K562 (cell line): ENCODE measurements around the gene ZCCHC24. TPM values are rescaled to one million over a fixed set of nuclear protein-coding genes. Genes with fewer than 3 reads are reported as not detected.

Source experiments
- ATAC-seq: fragments of 200-7000 bp; cut with Tn5 transposase; 3 replicates; pipeline ENCODE4 v1.9.1; 2020; ENCODE audit warnings: moderate library complexity
- BruUV-seq: library from RNA; stranded (reverse); fragments of 400-500 nt; replicated peaks from 2 replicates; lab custom pipeline; 2021; lab: Mats Ljungman, UMichigan
- CTCF ChIA-PET: fragments of 300-600 bp; formaldehyde crosslinking; extraction: SDS; loops from one replicate; lab custom pipeline; 2021; ENCODE audit warnings: low intra/inter-chr PET ratio; lab: Yijun Ruan, JAX
- POLR2A ChIA-PET: fragments of 300-600, 350-650 bp; sonication (Branson Sonifier 250); formaldehyde crosslinking; extraction: SDS; loops from one replicate; lab custom pipeline; 2021; ENCODE audit warnings: antibody characterized with exemption, inconsistent platforms; lab: Yijun Ruan, JAX
- DNase-seq, 4 experiments: peaks; one replicate each; pipeline versions ENCODE4 v3.0.0 to v3.0.0-alpha.2; 2011 to 2018; ENCODE audit warnings: low spot score in 3 of 4, mixed read lengths in 3 of 4; ENCODE audit errors: extremely low read depth in 1 of 4
- FAIRE-seq: peaks from 2 replicates; lab custom pipeline; 2011; peaks lifted over from hg19 to GRCh38; lab: Jason Lieb, UNC
- H2AFZ ChIP-seq: 2 replicates; pipeline ENCODE4 v1.6.0; 2011; ENCODE audit warnings: low read depth, low read length, control low read depth, inconsistent platforms
- H3K27ac ChIP-seq: fragments of 200-600 bp; 3 replicates; pipeline ENCODE4 v1.8.0; 2011; ENCODE audit warnings: low read depth, mild to moderate bottlenecking, control low read depth, inconsistent platforms, low read length, moderate library complexity, mixed read lengths; ENCODE audit errors: extremely low read depth
- H3K27me3 ChIP-seq, 2 experiments: fragments of 300-600 bp in 1 of 2; 2 replicates in 1 of 2; 3 replicates in 1 of 2; pipeline versions ENCODE4 v1.6.0 to v1.8.0; 2011; ENCODE audit warnings: inconsistent platforms in 2 of 2, low read length in 2 of 2, mild to moderate bottlenecking in 1 of 2, mixed read lengths in 1 of 2, moderate library complexity in 1 of 2; ENCODE audit not compliant: control insufficient read depth in 2 of 2, insufficient read depth in 2 of 2
- H3K36me3 ChIP-seq: fragments of 300-600 bp; 3 replicates; pipeline ENCODE4 v1.8.0; 2011; ENCODE audit warnings: mild to moderate bottlenecking, low read length, inconsistent platforms; ENCODE audit not compliant: control insufficient read depth, insufficient read depth
- H3K4me1 ChIP-seq, 2 experiments: fragments of 200-600 bp in 1 of 2; replicated peaks in 1 of 2; 2 replicates in 1 of 2; 3 replicates in 1 of 2; pipeline versions ENCODE4 v1.5.1 to v1.8.0; 2011; ENCODE audit warnings: inconsistent platforms in 2 of 2, low read length in 2 of 2, mild to moderate bottlenecking in 1 of 2, mixed read lengths in 1 of 2, moderate library complexity in 1 of 2; ENCODE audit not compliant: control insufficient read depth in 2 of 2, insufficient read depth in 2 of 2
- H3K4me2 ChIP-seq: 2 replicates; pipeline ENCODE4 v1.6.1; 2011; ENCODE audit warnings: low read length, control low read depth, inconsistent platforms, mixed read lengths; ENCODE audit not compliant: insufficient read depth
- H3K4me3 ChIP-seq: fragments of 200-600 bp; sonication (generic), shearing (Covaris generic); 2 replicates; pipeline ENCODE4 v1.5.1; 2016; ENCODE audit warnings: control low read depth, inconsistent platforms
- H3K79me2 ChIP-seq: fragments of 200-600 bp; 3 replicates; pipeline ENCODE4 v1.8.0; 2011; ENCODE audit warnings: low read length, inconsistent platforms; ENCODE audit not compliant: control insufficient read depth, insufficient read depth
- H3K9ac ChIP-seq, 2 experiments: 2 replicates each; pipeline versions ENCODE4 v1.6.0 to v1.6.1; 2011; ENCODE audit warnings: low read depth in 2 of 2, low read length in 2 of 2, control low read depth in 1 of 2, inconsistent platforms in 1 of 2, mild to moderate bottlenecking in 1 of 2, mixed read lengths in 1 of 2; ENCODE audit not compliant: insufficient read depth in 1 of 2
- H3K9me1 ChIP-seq: one replicate; pipeline ENCODE4 v1.6.0; 2011; ENCODE audit warnings: inconsistent platforms, mild to moderate bottlenecking, low read length, moderate library complexity; ENCODE audit not compliant: control insufficient read depth, insufficient read depth
- H3K9me3 ChIP-seq: replicated peaks from 2 replicates; pipeline ENCODE4 v1.5.1; 2011; ENCODE audit warnings: low read depth, low read length, inconsistent platforms; ENCODE audit not compliant: control insufficient read depth, insufficient read depth
- H4K20me1 ChIP-seq: replicated peaks from 2 replicates; pipeline ENCODE4 v1.6.1; 2011; ENCODE audit warnings: low read length, inconsistent platforms, mixed read lengths; ENCODE audit not compliant: control insufficient read depth, insufficient read depth
- ATF3 ChIP-seq, 2 experiments: fragments of 450-650 bp in 1 of 2; sonication (generic) in 1 of 2; formaldehyde crosslinking in 1 of 2; IDR thresholded peaks in 1 of 2; conservative IDR thresholded peaks in 1 of 2; 2 replicates each; pipeline versions ENCODE4 v1.6.1 to v1.8.1; 2016 to 2023; ENCODE audit warnings: mild to moderate bottlenecking in 2 of 2, moderate library complexity in 2 of 2, inconsistent platforms in 1 of 2, missing genetic modification reagents in 1 of 2
- BCOR ChIP-seq: fragments of 450-650 bp; IDR thresholded peaks from 2 replicates; pipeline ENCODE4 v1.6.1; 2016
- CEBPG ChIP-seq, 3 experiments: fragments of 200-800 bp in 1 of 3; sonication (Bioruptor generic) in 1 of 3; sonication (generic) in 1 of 3; formaldehyde crosslinking in 1 of 3; IDR thresholded peaks in 2 of 3; conservative IDR thresholded peaks in 1 of 3; 2 replicates each; pipeline versions ENCODE4 v1.6.1 to v1.8.0; 2016 to 2022; ENCODE audit warnings: missing compliant biosample characterization in 2 of 3, missing genetic modification characterization in 2 of 3, mild to moderate bottlenecking in 1 of 3, missing genetic modification reagents in 1 of 3
- FOSL1 ChIP-seq: fragments of 200-800 bp; sonication (Bioruptor generic); conservative IDR thresholded peaks from 2 replicates; pipeline ENCODE4 v1.6.1; 2016; ENCODE audit warnings: missing genetic modification characterization, missing compliant biosample characterization
- NR2C1 ChIP-seq, 2 experiments: fragments of 450-650 bp; IDR thresholded peaks; 2 replicates each; pipeline ENCODE4 v1.6.1; 2017; ENCODE audit warnings: mild to moderate bottlenecking in 2 of 2, antibody characterized with exemption in 1 of 2, inconsistent platforms in 1 of 2, missing compliant biosample characterization in 1 of 2, missing genetic modification characterization in 1 of 2
- RBM25 ChIP-seq: fragments of 200-400 bp; formaldehyde crosslinking; IDR thresholded peaks from 2 replicates; pipeline ENCODE4 v1.6.1; 2018; ENCODE audit warnings: low read length, low read depth, moderate library complexity; ENCODE audit not compliant: severe bottlenecking
- RFX5 ChIP-seq: IDR thresholded peaks from 2 replicates; pipeline ENCODE4 v1.6.1; 2011; ENCODE audit warnings: low read depth, mild to moderate bottlenecking, improper control_type of control experiment, low read length
- THAP12 ChIP-seq: fragments of 250-450 bp; sonication (Bioruptor Pico); IDR thresholded peaks from 2 replicates; pipeline ENCODE4 v1.9.0; 2021; ENCODE audit warnings: mild to moderate bottlenecking, inconsistent platforms
- ZBTB5 ChIP-seq: fragments of 450-650 bp; IDR thresholded peaks from 2 replicates; pipeline ENCODE4 v1.6.1; 2017; ENCODE audit warnings: antibody characterized with exemption
- ZFP36 ChIP-seq: fragments of 150-350 bp; IDR thresholded peaks from 2 replicates; pipeline ENCODE4 v1.6.1; 2018; ENCODE audit warnings: low read length, low read depth; ENCODE audit not compliant: partially characterized antibody
- ZNF212 ChIP-seq: fragments of 450-650 bp; formaldehyde crosslinking; IDR thresholded peaks from 2 replicates; pipeline ENCODE4 v1.4.0; 2020; ENCODE audit warnings: mild to moderate bottlenecking
- ZNF253 ChIP-seq: fragments of 250-450 bp; sonication (Bioruptor Pico); conservative IDR thresholded peaks from 2 replicates; pipeline ENCODE4 v1.6.1; 2021; ENCODE audit warnings: mild to moderate bottlenecking
- WGBS: fragments of 100-300 bp; shearing (Covaris generic); methylation state at CpG from one replicate; pipeline ENCODE4 v1.1.6; 2016; ENCODE audit warnings: low coverage, mixed read lengths; ENCODE audit not compliant: insufficient coverage; ENCODE audit errors: missing lambda C conversion rate; 5-methylcytosine and 5-hydroxymethylcytosine counted together
- in situ Hi-C: fragments of 300-500 bp; cut with MboI; formaldehyde crosslinking; loops from 4 replicates; pipeline ENCODE4 v1.15.0; 2018; ENCODE audit warnings: inconsistent platforms, mixed read lengths
- intact Hi-C: fragments of 100-400 bp; cut with micrococcal nuclease; formaldehyde crosslinking; loops from 2 replicates; pipeline ENCODE4 v1.14.2; 2022
- polyA plus RNA-seq, 8 experiments: library from polyadenylated mRNA; depleted of rRNA in 4 of 8; stranded (reverse) in 5 of 8; unstranded in 3 of 8; fragments of >200 nt; fragmentation: Nextera tagmentation in 2 of 8; fragmentation: Illumina TruSeq in 1 of 8; extraction: Ambion mirVana in 2 of 8; extraction: Trizol in 1 of 8; gene quantifications; 2 replicates each; pipeline versions ENCODE4 v1.2.1 to v1.2.3, GENCODE V29; 2011 to 2014; ENCODE audit warnings: inconsistent platforms in 1 of 8, missing spikeins in 1 of 8
- total RNA-seq, 7 experiments: library from RNA; depleted of rRNA in 6 of 7; stranded (reverse); fragments of >200 nt in 6 of 7; fragmentation: Illumina TruSeq in 2 of 7; extraction: Trizol in 2 of 7; gene quantifications; 2 replicates each; pipeline versions ENCODE4 v1.2.1 to v1.2.3, GENCODE V29; 2011 to 2021; ENCODE audit warnings: low replicate concordance in 1 of 7

ZCCHC24 gene
- total and polyA plus RNA-seq, 9 of the 15 experiments (the other 6 are each of a cell fraction or from before 2014, with no cell fraction given) = 0.84 to 11.0 (median 4.6) TPM

- intact Hi-C loops = no loop called here
- H3K79me2 ChIP-seq = no peaks in the 10 kb centered on the region
- no TSS peak for BruUV-seq
- H4K20me1 ChIP-seq = peaks cover 32% of the 10 kb centered on the region
- peaks cover 25 to 38% of the 10 kb centered on the region in 2 experiments for H3K4me1 ChIP-seq
- no peak overlapping the region for H3K9ac ChIP-seq
- no peaks in the 10 kb centered on the region for H3K27me3 ChIP-seq
- no peaks in the 10 kb centered on the region for H3K9me3 ChIP-seq
- H2AFZ ChIP-seq = no peak overlapping the region
- ATAC-seq (no peak), DNase-seq (no peak), FAIRE-seq (no peak)
- in situ Hi-C loops = no loop called here
- H3K9me1 ChIP-seq = peaks cover 15% of the 10 kb centered on the region
- H3K27ac ChIP-seq = no peak overlapping the region
- ChIA-PET POLR2A (interaction anchor here (0.6 kb wide), 1 partner anchor 9 kb away, joined by 7 read pairs; no protein-coding TSS in a partner anchor), CTCF (no interaction called here)
- no peaks in the 10 kb centered on the region for H3K36me3 ChIP-seq
- H3K4me2 ChIP-seq = no peak overlapping the region
- no peak for TF ChIP-seq RFX5
- TF ChIP-seq ATF3 (IDR thresholded peaks at IDR 0.05) = peak; percentile 46
- no peak for TF ChIP-seq ATF3 (CRISPR knock-in tag; conservative IDR thresholded peaks at IDR 0.05)
- TF ChIP-seq ZBTB5 = no peak
- TF ChIP-seq RBM25 = peak; percentile 57
- no peak for TF ChIP-seq NR2C1 (IDR thresholded peaks at IDR 0.05)
- no peak for TF ChIP-seq NR2C1 (tag; IDR thresholded peaks at IDR 0.05)
- TF ChIP-seq CEBPG (CRISPR knock-in tag; IDR thresholded peaks at IDR 0.05) = no peak
- TF ChIP-seq CEBPG (tag; conservative IDR thresholded peaks at IDR 0.05 in 1 of 2, IDR thresholded peaks at IDR 0.05 in 1 of 2) = no peak
- TF ChIP-seq BCOR = peak; percentile 65; the same call in 1 of the 2 replicates
- TF ChIP-seq THAP12 = no peak
- TF ChIP-seq ZFP36 = peak; percentile 42
- peak; percentile 46 for TF ChIP-seq FOSL1 (tag)
- TF ChIP-seq ZNF253 = no peak
- no peak for TF ChIP-seq ZNF212 (CRISPR knock-in tag)
- WGBS = 70% methylated on average over 12 of the region's 12 CpGs
- H3K4me3 ChIP-seq = no peak overlapping the region
These were observed 8.2 kb downstream of the ZCCHC24 start for GRCh38 chr10:79437111-79437814.
